ENCODE data around the gene PTGDR.

GRCh38 chr14:52275372-52275771 lies 7.9 kb downstream of the PTGDR start:
- TF ChIP-seq CTCF (IDR thresholded peaks at IDR 0.05; ENCODE audit: poor library complexity) (no peak), EZH2phosphoT487 (IDR thresholded peaks at IDR 0.05; ENCODE audit: low read depth, severe bottlenecking, unreplicated experiment) (no peak)
